ENCODE measurements around the gene BMP6.

GRCh38 chr6:7773914-7774313, 48.0 kb downstream of the BMP6 start:
- TF ChIP-seq, protein P1, sequence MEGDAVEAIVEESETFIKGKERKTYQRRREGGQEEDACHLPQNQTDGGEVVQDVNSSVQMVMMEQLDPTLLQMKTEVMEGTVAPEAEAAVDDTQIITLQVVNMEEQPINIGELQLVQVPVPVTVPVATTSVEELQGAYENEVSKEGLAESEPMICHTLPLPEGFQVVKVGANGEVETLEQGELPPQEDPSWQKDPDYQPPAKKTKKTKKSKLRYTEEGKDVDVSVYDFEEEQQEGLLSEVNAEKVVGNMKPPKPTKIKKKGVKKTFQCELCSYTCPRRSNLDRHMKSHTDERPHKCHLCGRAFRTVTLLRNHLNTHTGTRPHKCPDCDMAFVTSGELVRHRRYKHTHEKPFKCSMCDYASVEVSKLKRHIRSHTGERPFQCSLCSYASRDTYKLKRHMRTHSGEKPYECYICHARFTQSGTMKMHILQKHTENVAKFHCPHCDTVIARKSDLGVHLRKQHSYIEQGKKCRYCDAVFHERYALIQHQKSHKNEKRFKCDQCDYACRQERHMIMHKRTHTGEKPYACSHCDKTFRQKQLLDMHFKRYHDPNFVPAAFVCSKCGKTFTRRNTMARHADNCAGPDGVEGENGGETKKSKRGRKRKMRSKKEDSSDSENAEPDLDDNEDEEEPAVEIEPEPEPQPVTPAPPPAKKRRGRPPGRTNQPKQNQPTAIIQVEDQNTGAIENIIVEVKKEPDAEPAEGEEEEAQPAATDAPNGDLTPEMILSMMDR (IDR thresholded peaks at IDR 0.05) = no peak
- TF ChIP-seq POLR2A (IDR thresholded peaks at IDR 0.05) = no peak
